Small intestine (tissue), 7 donors: ENCODE measurements around the gene GYS1. TPM values are rescaled to one million over a fixed set of nuclear protein-coding genes. Genes with fewer than 3 reads are reported as not detected.
A peak's percentile ranks its signal among the peaks of the same experiment; 100 is the strongest.
"Not testable (repeated sequence)": the region's sequence is repeated elsewhere in the genome, so short reads cannot be mapped to it uniquely, and the experiment has no call there.

Experiments used
- DNase-seq, 2 donors: peaks; one replicate each; pipeline versions ENCODE4 v3.0.0 to v3.0.0-alpha.2; 2013
- FAIRE-seq: peaks from 2 replicates; lab custom pipeline; 2012; peaks lifted over from hg19 to GRCh38; lab: Jason Lieb, UNC
- H3K27ac ChIP-seq, 3 donors: one replicate each; pipeline ENCODE4 v1.5.1; 2013; ENCODE audit warnings: low read length in 2 of 3, mild to moderate bottlenecking in 2 of 3, control low read depth in 1 of 3, inconsistent platforms in 1 of 3, low read depth in 1 of 3, moderate library complexity in 1 of 3
- H3K27me3 ChIP-seq, 3 donors: one replicate each; pipeline ENCODE4 v1.6.1; 2013; ENCODE audit warnings: low read length in 3 of 3, inconsistent platforms in 1 of 3; ENCODE audit not compliant: control insufficient read depth in 3 of 3, insufficient read depth in 3 of 3
- H3K36me3 ChIP-seq, 3 donors: one replicate each; pipeline ENCODE4 v1.6.1; 2013; ENCODE audit warnings: low read length in 3 of 3, inconsistent platforms in 1 of 3, low read depth in 1 of 3, mild to moderate bottlenecking in 1 of 3, moderate library complexity in 1 of 3; ENCODE audit not compliant: control insufficient read depth in 3 of 3, insufficient read depth in 2 of 3
- H3K4me1 ChIP-seq, 3 donors: one replicate each; pipeline ENCODE4 v1.6.1; 2013; ENCODE audit warnings: low read length in 2 of 3, inconsistent platforms in 1 of 3, low read depth in 1 of 3, mild to moderate bottlenecking in 1 of 3, moderate library complexity in 1 of 3; ENCODE audit not compliant: control insufficient read depth in 3 of 3, insufficient read depth in 2 of 3
- H3K4me3 ChIP-seq, 3 donors: one replicate each; pipeline ENCODE4 v1.5.1; 2013; ENCODE audit warnings: low read length in 3 of 3, control low read depth in 1 of 3, inconsistent platforms in 1 of 3, low read depth in 1 of 3, mild to moderate bottlenecking in 1 of 3, moderate library complexity in 1 of 3
- H3K9me3 ChIP-seq, 2 donors: one replicate each; pipeline ENCODE4 v1.6.1; 2013; ENCODE audit warnings: low read depth in 1 of 2, low read length in 1 of 2; ENCODE audit not compliant: control insufficient read depth in 2 of 2, insufficient read depth in 1 of 2
- WGBS, 3 donors: extraction: QIAGEN DNeasy Blood & Tissue Kit; methylation state at CpG; one replicate each; pipeline ENCODE4 v1.1.7; 2013; 5-methylcytosine and 5-hydroxymethylcytosine counted together
- polyA plus RNA-seq, 4 donors: library from polyadenylated mRNA; stranded (reverse) in 3 of 4; unstranded in 1 of 4; fragments of 200-250 nt in 3 of 4; fragments of 120-200 nt in 1 of 4; gene quantifications; one replicate each; pipeline versions ENCODE4 v1.2.1 to v1.2.3, GENCODE V29; 2013
- donor health status: healthy with polysubstance abuse.
- donor health status: control.
- donor health status: control.
- donor health status: Bipolar disorder and iron deficiency.
- donor health status: healthy.

Gene GYS1
- polyA plus RNA-seq, 4 donors: 16.2 to 40.0 (median 25.0) TPM

DNA sequence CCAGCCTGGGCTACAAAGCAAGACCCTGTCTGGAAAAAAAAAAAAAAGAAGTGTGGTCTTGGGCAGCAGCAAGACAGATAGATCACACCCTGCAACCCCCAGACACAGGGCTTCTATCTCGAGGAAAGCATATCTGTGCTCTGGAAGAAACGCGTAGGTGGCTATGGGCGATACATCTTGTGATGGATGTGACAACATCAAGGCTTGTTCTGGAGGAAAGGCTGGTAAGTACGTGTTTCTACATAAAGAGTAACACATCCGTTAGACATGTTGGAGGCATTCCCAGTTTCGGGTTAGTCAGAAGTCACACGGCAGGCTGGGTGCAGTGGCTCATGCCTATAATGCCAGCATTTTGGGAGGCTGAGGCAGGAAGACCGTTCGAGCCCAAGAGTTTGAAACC lies 66.2 kb downstream of the GYS1 start:
- H3K4me3 ChIP-seq: no peak overlapping the region
- peak in 1 of 2 donors; percentile 32 for DNase-seq
- H3K36me3 ChIP-seq: peaks cover 4 to 24% (median 8%) of the 10 kb centered on the region in 3 donors
- WGBS, 3 donors: 18 to 31% (median 27%) methylated on average over 10 of the region's 10 CpGs
- H3K27ac ChIP-seq: no peak overlapping the region
- FAIRE-seq: no peak
- H3K4me1 ChIP-seq: peaks cover 0 to 2% (median 0%) of the 10 kb centered on the region in 3 donors
- no peaks in the 10 kb centered on the region for H3K27me3 ChIP-seq
- no peaks in the 10 kb centered on the region for H3K9me3 ChIP-seq

- peaks cover 9 to 34% (median 13%) of the 10 kb centered on the region in 3 donors for H3K36me3 ChIP-seq
- not testable (repeated sequence) for DNase-seq, FAIRE-seq, H3K27me3 ChIP-seq, H3K27ac ChIP-seq, H3K4me1 ChIP-seq, H3K9me3 ChIP-seq, H3K4me3 ChIP-seq
- WGBS, 3 donors: 66 to 84% (median 71%) methylated on average over 8 of the region's 8 CpGs
These were observed 67.2 kb downstream of the GYS1 start for GRCh38 chr19:48925890-48926289.

DNA sequence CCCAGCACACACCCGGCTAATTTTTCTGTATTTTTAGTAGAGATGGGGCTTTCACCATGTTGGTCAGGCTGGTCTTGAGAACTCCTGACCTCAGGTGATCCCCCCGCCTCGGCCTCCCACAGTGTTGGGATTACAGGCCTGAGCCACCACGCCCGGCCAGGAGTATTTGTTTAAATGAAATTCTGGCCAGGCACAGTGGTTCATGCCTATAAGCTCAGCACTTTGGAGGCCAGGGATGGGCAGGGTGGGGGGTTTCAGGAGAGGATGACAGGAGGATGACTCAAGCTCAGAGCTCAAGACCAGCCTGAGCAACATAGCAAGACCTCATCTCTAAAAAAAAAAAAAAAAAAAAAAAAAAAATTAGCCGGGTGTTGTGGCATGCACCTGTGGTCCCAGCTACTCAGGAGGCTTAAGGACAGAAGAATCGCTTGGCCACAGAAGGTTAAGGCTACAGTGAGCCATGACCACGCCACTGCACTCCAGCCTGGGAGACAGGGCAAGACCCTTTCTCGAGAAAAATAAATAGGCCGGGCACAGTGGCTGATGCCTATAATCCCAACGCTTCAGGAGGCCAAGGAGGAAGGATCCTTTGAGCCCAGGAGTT lies 67.8 kb downstream of the GYS1 start:
- H3K27me3 ChIP-seq: no peaks in the 10 kb centered on the region
- no peak overlapping the region for H3K27ac ChIP-seq
- 72 to 85% (median 84%) methylated on average over 10 to 11 of the region's 11 CpGs for WGBS, 3 donors
- peaks cover 10 to 39% (median 13%) of the 10 kb centered on the region in 3 donors for H3K36me3 ChIP-seq
- no peak overlapping the region for H3K4me3 ChIP-seq
- FAIRE-seq: no peak
- DNase-seq: no peak
- no peaks in the 10 kb centered on the region for H3K9me3 ChIP-seq
- H3K4me1 ChIP-seq: peaks cover 0 to 2% (median 0%) of the 10 kb centered on the region in 3 donors

DNA sequence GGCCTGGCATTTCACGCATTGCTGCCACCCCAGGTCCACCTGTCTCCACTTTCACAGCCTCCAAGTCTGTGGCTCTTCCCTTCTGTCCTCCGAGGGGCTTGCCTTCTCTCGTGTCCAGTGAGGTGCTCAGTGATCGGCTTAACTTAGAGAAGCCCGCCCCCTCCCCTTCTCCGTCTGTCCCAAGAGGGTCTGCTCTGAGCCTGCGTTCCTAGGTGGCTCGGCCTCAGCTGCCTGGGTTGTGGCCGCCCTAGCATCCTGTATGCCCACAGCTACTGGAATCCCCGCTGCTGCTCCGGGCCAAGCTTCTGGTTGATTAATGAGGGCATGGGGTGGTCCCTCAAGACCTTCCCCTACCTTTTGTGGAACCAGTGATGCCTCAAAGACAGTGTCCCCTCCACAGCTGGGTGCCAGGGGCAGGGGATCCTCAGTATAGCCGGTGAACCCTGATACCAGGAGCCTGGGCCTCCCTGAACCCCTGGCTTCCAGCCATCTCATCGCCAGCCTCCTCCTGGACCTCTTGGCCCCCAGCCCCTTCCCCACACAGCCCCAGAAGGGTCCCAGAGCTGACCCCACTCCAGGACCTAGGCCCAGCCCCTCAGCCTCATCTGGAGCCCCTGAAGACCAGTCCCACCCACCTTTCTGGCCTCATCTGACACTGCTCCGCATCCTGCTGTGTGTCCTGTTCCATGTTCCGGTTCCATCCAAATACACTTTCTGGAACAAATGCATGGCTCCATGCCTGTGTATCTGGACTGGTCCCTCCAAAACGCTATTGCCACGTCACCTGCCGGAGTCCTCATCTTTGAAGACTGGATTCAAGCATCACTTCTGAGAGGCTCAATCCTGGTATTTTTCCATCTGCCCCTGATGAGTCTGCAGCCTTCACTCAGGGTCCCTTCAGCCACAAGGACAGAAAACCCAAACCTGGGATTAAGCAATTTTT lies 70.3 kb downstream of the GYS1 start:
- WGBS, 3 donors: 86 to 93% (median 88%) methylated on average over 18 of the region's 18 CpGs
- DNase-seq: no peak
- Histone ChIP-seq H3K27ac (no peak overlapping the region), H3K36me3 (peaks cover 12 to 63% (median 26%) of the 10 kb centered on the region in 3 donors), H3K27me3 (no peaks in the 10 kb centered on the region), H3K9me3 (no peaks in the 10 kb centered on the region), H3K4me1 (no peaks in the 10 kb centered on the region), H3K4me3 (no peak overlapping the region)
- no peak for FAIRE-seq

DNA sequence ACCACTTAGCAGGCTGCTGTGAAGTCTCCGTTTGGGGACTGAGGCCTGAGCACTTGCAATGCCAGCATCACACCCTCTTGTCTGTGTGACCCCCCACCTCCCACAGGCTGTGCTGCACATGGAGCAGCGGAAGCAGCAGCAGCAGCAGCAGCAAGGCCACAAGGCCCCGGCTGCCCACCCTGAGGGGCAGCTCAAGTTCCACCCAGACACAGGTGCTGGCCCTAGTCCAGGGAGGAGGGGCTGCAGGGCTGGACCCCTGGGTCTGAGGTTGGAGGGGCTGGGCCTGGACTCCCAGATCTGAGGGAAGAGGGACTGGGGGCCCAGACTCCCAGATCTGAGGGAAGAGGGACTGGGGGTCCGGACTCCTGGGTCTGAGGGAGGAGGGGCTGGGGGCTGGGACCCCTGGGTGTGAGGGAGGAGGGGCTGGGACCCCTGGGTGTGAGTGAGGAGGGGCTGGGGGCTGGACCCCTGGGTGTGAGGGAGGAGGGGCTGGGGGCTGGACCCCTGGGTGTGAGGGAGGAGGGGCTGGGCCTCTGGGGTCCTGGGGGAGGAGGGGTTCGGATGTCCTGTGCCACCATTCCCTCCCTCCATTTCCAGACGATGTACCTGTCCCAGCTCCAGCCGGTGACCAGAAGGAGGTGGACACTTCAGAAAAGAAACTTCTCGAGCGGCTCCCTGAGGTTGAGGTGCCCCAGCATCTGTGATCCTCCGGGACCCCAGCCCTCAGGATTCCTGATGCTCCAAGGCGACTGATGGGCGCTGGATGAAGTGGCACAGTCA lies 71.2 kb downstream of the GYS1 start:
- no peaks in the 10 kb centered on the region for H3K4me1 ChIP-seq
- DNase-seq (no peak), FAIRE-seq (no peak)
- H3K9me3 ChIP-seq: no peaks in the 10 kb centered on the region
- no peaks in the 10 kb centered on the region for H3K27me3 ChIP-seq
- WGBS, 3 donors: 93 to 99% (median 98%) methylated on average over 10 to 12 of the region's 12 CpGs
- no peak overlapping the region for H3K27ac ChIP-seq
- H3K4me3 ChIP-seq: no peak overlapping the region
- H3K36me3 ChIP-seq: peaks cover 12 to 71% (median 29%) of the 10 kb centered on the region in 3 donors

- WGBS, 3 donors: 87 to 88% (median 87%) methylated on average over 10 of the region's 10 CpGs
- peaks cover 15 to 80% (median 29%) of the 10 kb centered on the region in 3 donors for H3K36me3 ChIP-seq
- FAIRE-seq: no peak
These were observed 72.2 kb downstream of the GYS1 start for GRCh38 chr19:48920949-48921348.

DNA sequence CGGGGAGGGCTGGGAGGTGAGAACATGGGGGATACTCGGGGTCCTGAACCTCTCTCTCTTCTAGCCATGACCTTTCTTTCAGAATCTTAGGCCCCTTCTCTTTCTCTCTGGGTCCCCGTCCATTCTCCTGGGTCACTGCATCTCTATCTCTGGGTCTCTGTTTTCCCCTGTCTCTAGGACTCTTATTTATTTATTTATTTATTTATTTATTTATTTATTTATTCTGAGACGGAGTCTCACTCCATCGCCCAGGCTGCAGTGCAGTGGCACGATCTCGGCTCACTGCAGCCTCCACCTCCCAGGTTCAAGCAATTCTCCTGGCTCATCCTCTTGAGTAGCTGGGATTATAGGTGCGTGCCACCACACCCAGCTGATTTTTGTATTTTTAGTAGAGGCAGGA lies 73.8 kb downstream of the GYS1 start:
- H3K4me1 ChIP-seq, H3K27ac ChIP-seq, H3K4me3 ChIP-seq, FAIRE-seq, H3K9me3 ChIP-seq, DNase-seq, H3K27me3 ChIP-seq: not testable (repeated sequence)
- 94 to 96% (median 96%) methylated on average over 8 of the region's 8 CpGs for WGBS, 3 donors
- peaks cover 19 to 92% (median 29%) of the 10 kb centered on the region in 3 donors for H3K36me3 ChIP-seq

More at GRCh38 chr19:48920949-48921348, 72.2 kb downstream of the GYS1 start:
- no peak for DNase-seq
- no peak overlapping the region for H3K4me3 ChIP-seq
- H3K27ac ChIP-seq: no peak overlapping the region
- no peaks in the 10 kb centered on the region for H3K27me3 ChIP-seq
- H3K4me1 ChIP-seq: no peaks in the 10 kb centered on the region
- no peaks in the 10 kb centered on the region for H3K9me3 ChIP-seq

DNA sequence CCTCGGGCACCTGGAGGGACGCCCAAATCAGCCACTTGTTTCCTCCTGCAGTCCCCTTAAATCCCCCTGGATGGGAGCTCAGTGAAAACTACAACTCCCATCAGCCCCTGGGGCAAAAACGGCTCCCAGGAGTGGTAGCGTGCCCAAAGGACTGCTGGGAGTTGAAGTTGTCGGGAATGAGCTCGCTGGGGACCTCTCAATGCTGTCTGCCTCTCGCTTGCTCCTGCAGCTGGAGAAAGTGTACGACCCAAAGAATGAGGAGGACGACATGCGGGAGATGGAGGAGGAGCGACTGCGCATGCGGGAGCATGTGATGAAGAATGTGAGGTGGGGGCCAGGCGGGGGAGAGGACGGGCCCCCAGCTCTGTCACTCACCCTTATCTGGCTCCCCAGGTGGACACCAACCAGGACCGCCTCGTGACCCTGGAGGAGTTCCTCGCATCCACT lies 74.3 kb downstream of the GYS1 start:
- WGBS, 3 donors: 88 to 91% (median 91%) methylated on average over 18 of the region's 18 CpGs
- Histone ChIP-seq H3K27ac (no peak overlapping the region), H3K36me3 (peaks cover 21 to 95% (median 29%) of the 10 kb centered on the region in 3 donors), H3K4me1 (no peaks in the 10 kb centered on the region), H3K4me3 (no peak overlapping the region), H3K9me3 (no peaks in the 10 kb centered on the region), H3K27me3 (no peaks in the 10 kb centered on the region)
- DNase-seq: peak in 1 of 2 donors; percentile 25
- FAIRE-seq: no peak
